Cerebellar nuclear complex (tissue), 1 donor: ENCODE data around the gene SFXN3.

Experiments
- DNase-seq, 2 experiments: peaks; one replicate each; lab custom pipeline; 2025; lab: John Stamatoyannopoulos, UW

The SFXN3 gene

DNA sequence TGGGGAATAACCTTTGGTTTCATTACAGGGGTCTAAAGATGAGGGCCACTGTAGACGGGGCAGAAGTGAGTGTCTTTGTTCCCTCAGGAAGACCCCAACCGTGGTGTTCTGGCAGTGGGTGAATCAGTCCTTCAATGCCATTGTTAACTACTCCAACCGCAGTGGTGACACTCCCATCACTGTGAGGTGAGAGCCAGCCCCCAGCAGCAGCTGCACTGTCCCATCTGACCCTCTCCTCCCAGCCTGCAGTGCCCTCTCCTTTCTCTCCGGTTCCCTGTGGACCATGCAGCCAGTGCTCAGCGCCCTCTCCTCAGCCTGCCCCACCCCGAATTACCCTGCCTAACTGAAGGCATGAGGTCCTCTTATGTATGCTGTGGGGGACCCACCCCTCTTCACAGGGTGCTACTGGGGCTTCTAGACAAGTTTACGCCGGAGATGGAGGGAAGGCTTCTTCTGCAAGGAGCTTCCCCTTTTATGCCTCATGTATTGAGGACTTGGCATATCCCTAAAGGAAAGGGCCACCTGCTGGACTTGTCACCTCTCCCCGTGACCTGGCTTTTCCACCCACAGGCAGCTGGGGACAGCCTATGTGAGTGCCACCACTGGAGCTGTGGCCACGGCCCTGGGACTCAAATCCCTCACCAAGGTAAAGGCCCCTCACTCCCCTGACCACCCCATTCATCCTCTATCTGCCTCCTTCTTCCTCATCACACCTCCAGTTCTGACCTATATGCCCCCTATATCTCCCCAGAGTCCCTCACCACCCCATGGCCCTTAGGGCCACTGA lies 5.1 kb downstream of the SFXN3 start:
- no peak for DNase-seq

DNA sequence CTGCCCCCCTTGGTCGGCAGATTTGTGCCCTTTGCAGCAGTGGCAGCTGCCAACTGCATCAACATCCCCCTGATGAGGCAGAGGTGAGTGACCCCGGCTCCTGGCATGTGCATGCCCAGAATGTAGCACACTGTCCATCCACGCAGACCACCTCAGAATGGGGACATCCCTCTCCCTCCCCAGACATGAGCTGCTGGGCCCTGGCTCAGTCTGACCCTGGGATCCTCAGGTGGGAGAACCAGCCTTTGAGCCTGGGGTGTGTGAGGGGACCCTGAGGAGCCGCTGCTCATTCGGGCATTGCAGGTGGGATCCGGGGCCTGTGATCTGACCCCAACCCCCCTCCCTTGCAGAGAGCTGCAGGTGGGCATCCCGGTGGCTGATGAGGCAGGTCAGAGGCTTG lies 5.7 kb downstream of the SFXN3 start:
- DNase-seq: no peak

DNA sequence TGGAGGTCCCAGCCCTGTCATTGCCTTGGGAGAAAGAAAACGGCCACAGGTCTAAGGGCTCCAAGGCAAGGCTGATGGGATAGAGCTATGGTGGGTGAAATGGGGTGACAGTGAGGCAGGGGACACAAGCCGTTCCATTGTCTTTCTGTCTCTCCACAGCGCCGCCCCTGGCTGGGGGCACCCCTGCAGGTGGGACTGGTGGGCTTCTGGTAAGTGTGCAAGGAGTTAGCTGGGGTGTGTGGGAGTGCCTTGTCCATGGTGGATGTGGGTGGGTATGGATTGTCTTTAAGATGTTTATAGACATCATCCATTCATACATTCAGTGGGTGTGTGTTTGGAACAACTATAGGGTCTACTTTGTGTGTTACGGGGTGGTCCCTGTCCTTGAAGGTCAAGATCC lies 7.5 kb downstream of the SFXN3 start:
- no peak for DNase-seq

DNA sequence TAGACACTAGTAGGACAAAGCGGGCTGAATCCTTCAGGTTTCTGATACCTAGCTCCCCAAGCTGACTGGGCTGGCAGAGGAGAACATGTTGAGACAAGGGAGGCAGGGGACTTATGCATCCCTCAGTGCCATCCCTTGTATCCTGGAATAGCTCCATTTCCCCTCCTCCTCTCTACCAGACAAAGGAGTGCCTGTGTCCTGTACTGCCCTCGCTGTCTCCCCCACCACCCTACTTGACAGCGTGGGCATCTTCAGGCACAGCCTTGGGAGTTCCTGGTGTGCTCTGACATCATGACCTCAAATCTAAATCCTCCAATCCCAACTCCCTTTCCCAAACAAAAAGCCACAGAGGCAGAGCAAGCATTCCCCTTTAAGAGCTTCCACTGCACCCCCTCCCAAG lies 9.0 kb downstream of the SFXN3 start:
- no peak for DNase-seq

DNA sequence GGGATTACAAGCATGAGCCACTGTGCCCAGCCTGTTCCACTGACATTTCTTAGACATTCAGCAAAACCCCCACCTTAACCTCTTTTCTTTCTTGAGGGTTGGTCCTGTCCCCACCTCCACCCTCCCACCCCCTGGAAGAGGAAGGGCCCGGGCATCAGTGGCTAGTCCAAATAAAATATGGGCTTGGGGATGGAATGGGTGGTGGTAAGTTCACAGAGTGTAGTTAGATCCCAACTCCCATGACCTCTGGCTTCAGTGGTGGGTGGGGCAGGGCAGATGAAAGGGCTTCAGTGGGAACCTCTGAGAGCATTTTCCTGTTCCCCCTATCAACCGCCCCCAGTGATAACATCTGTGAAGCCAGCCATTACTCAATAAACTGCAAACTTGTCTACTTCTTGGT lies 9.8 kb downstream of the SFXN3 start:
- no peak for DNase-seq

DNA sequence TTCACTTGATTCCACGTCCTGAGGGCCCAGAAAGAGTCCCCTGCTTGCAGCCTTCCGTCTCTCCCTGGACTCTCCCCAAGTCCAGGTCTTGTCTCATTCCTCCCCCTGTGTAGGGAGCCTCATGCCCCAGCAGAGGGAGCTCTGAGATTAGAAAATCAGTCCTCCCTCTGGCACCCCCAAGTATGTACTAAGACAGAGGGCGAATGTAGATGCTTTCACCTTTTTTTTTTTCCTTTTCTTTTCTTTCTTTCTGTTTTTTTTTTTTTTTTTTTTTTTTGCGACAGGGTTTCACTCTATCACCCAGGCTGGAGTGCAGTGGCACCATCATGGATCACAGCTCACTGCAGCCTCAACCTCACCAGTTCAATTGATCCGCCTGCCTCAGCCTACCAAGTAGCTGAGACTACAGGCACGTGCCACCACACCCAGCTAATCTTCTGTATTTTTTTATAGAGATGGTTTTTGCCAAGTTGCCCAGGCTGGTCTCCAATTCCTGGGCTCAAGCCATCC lies 10.3 kb downstream of the SFXN3 start:
- DNase-seq: peak in 1 of 2 experiments; percentile 67

DNA sequence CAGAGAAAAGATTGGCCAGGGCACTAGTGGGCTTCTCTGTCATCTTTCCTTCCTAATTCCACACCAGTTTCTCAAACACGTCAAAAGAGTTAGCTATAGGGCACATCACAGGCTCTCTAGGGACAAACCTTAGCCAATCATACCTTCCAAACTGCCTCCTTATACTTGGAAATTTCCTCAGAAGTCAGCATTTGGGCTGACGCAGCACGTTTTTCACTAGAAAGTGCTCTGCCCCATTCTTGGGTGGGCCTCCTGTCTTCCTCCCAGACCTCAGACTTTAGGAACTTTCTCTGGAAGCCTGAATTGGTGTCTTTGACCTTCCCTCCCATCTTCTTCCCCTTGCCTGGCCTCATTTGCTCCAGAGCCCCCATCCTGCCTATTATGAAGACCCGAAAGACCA lies 11.1 kb downstream of the SFXN3 start:
- DNase-seq: no peak

DNA sequence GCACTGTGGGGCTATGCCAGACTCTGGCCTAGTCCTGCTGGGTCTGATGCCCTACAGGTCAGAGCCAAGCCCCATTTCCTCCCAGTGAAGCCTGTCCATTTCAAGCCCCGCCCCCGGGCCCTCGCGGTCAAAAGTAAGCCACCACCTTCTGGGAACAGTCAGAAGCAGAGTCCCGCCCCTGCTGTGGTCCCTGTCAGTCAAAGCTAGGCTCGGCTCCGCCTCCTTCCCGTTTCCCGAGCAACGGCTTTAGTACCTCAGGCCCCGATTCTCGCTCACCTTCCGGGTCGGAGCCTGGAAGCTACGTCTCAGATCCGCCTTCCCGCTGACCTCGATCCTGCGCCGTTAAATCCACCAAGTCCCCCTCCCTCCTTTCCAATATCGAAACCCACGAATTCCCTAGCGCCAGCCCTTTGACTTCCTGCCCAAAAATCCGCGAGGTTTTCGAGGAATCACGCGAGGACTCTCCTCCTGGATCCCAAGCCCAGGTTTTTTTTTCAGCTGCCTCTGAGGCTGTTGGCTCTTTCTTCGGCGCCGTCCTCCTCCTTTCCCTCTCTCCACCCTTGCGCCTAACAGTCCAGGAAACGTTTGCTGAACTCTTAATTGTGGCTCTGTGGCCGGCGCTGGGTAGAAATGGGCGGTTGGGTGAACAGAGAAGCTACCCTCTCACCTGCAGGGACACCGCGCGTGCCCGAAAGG lies 11.8 kb downstream of the SFXN3 start:
- peak; percentile 59 to 79 for DNase-seq

DNA sequence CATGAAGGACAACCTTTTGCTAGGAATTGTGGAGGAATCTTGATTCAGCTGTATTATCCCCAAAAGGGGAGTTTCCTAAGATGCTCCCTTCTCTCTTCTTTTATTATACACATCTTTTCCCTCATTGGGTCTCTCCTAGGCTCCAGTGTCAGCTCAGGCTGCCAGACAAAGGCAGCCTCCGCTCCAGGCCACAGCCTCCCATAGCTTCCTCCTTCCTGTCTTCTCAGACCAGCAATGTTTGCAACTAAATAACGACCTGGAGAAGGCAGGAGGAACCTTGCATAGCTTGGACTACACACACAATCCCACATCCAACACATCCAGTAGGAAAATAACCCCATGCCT lies 12.3 kb downstream of the SFXN3 start:
- no peak for DNase-seq

DNA sequence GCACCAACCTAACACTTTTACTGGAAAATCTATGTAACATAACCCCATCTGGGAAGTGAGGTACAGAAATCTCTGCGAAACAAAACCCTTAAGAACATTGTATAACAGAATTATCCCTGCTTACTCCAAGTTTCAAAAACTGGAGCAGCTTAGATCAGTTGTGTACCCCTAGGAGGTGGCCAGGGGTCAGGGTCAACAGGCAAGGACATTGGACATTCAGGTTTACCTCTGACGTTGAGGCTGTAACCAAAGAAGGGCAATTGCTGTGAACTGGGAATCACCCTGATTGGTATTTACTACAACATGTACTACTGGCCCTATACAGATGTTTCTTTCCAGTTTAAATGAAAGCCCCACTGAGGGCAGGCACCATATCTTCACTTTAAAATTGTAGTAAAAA lies 13.1 kb downstream of the SFXN3 start:
- no peak for DNase-seq

DNA sequence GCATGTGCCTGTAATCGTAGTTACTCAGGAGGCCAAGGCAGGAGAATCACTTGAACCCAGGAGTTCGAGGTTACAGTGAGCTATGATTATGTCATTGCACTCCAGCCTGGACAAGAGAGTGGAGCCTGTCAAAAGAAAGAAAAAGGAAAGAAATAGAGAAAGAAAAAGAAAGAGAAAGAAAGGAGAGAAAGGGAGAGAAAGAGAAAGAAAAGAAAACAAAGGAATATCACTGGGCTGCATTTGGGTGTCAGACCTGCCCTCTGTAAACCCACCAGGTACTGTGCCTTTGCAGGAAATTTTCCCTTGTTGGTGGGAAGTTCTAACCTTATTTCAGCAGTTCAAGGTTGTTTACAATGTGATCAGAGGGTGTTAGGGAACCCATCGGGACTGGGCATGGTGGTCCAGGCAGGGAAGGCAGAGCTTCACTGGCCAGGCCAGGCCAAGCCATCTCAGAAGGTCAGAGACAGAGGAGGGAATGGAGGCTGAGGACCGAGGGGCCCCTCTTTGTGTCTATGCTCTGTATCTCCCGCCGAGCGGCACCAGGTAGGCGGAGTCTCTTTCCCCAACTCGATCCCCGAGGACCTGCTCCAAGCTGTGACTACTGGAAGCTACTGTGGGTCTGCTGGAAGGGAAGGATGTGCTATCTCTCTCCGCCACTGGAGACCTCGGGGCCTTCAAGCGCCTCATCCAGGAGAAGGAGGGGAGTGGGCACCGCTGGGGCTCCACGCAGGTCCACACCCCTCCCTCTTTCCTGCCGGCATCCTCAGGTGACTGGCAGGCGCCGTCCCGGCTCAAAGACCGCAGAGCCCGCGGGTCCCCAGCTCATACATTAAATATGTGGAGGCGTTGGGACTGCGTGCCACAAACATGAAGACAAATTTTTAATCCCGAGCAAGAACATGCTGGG lies 15.6 kb downstream of the SFXN3 start:
- DNase-seq: no peak

DNA sequence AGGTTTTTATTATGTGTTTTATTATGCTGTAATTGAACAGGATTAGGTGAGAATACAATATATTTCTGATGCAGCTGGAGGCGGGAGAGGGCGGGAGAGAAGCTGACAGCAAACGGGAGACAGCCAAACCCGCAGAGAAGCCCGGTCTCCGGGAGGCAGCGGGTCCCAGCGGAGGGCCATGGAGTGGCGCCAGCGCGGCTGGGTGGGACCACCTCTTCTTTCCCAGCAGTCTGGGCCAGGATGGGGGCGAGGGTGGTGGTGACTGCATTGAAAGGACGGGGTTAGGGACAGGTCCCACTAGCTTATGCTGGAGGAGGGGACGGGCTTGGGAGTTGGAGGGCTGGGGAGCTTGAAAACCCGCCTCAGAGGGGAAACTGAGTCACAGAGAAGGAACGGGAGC lies 16.2 kb downstream of the SFXN3 start:
- no peak for DNase-seq

DNA sequence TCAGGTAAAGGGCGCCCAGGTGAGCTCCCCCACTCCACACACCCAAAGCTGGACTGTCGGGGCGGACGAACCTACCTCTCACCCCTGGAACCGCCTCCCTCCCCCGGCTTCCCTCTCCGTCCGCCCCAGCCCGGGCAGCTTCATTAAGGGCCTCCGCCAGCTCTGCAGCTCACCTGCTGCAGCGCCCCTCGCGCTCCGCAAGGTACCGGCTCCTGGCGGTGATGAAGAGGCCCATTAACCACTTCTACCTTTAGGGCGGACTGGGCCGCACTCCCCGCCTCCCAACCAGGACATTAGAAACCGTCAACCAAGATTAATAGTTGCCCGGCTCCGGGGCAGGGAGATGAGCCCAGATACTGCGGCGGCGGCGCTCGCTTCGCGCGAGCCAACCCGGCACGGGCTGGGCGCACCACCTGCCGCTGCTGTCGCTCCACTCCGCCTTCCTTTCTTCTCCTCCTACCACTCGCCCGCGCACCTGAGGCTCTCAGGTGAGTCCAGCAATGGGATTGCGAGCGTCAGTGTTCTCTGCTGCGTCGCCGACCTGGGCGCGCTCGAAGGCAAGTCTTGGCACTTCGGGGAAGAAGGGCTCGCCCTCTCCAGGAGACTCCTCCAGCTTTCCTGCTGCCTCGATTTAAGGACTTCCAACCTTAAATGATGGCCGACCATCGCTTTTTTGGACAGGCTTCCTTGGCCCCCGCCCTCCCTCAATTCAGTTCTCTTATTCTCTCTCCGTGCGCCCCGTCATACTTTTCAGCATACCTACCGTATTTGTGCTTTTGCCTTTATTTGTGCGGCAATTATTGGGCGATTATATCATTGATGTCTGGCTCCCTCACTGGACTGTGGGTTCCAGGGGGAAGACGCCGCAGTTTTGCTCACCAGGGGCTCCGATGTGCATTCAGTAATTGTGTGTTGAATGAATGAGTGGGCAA lies 17.2 kb downstream of the SFXN3 start:
- DNase-seq: no peak

DNA sequence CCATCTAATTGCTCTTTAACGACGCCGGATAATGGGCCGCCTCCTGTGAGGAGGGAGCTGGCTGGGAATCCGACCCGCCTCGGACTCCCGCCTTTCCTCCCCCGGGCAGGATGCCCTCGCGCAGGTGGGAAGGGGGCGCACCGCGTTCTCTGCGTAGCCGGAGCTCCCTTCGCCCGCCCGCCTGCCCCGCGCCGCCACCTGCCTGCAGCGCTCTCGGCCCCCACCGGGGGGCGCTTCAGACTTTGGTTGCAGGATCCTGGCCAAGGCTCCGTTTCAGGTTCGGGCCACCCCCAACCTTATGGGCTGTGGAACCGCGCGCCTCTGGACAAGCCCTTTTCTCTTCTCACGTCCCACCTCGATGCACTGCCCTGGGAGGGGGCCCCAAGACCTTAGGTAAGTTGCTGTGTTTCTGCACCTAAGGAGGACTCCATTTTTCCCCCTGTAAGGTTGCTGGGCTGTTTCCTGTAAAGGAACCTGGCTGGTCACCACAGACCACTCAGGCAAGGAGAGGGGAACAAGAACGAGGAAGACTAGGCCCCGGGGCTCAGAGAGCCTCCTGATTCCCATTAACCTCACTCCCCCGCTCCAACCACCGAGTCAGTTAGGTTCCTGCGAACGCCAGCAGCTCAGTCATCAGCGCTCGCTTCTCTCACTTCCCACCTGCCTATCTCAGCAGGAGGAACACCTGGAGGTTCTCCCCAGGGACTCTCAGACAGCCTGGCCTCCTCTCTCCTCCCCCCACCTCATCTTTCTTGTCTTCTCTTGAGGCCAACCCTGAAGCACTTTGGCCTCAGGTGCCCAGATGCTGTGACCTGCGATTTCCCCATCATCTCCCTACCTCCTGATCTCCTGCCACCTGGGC lies 19.4 kb downstream of the SFXN3 start:
- DNase-seq: no peak

DNA sequence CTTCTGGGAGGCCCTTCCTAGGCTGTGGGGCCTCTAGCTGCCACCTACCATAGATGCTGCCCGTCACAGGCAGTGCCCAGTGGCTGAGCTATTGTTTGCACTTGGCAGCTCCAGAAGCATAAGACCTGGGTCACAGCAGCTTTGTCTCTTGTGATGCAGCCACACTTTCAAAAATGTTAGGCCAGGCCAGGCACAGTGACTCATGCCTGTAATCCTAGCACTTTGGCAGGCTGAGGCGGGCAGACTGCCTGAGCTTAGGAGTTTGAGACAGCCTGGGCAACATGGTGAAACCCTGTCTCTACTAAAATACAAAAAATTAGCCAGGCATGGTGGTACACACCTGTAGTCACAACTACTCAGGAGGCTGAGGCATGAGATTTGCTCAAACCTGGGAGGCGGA lies 21.3 kb downstream of the SFXN3 start:
- DNase-seq: no peak

DNA sequence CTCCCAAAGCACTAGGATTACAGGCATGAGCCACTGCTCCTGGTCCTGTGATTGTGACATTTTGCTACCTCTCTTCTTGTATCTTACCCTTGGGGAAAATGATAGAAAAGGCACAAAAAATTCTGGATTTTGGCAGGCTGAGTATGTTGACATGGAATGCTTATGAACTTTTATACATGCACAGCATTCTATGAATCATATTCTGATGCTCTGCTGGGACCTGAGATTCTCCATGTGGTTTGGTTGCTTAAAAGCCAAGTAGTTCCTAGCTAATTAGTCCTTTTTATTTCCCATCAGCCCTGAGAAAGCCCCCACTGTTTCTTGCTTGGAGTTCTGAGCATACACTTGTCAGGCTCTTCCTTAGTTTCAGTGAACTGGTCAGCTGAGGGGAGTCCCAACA lies 22.5 kb downstream of the SFXN3 start:
- no peak for DNase-seq

DNA sequence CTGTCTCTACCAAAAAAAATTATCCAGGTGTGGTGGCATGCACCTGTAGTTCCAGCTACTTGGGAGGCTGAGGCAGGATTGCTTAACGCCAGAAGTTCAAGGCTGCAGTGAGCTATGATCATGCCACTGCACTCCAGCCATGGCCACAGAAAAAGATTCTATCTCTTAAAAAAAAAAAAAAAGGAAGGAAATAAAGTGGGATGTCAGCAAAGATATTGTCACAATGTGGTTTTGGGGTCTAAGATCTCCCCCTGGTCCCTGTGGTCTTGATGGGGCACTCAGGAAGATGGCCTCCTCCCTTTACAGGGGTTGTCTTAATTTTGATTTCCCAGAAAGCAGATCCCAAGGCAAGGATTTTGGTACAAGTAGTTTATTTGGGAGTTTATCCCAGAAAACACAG lies 23.3 kb downstream of the SFXN3 start:
- DNase-seq: no peak

DNA sequence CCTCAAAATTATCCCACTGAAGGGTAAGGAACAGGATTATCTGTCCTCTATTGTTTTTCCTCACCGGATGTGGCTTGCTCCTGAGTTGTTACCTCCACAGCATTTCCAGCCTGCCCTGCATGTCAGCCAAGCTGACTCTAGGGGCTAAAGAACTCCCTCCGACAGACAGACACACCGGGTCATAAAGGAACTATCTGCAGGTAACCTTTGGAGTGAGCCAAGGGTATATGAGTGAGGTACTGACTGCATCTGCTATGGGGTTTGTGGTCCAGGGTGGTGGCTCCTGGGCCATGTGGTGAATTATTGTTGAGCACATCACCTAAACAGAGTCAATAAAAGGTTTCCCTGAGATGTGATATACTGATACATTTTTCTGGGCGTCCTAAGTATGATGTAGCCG lies 23.8 kb downstream of the SFXN3 start:
- no peak for DNase-seq

DNA sequence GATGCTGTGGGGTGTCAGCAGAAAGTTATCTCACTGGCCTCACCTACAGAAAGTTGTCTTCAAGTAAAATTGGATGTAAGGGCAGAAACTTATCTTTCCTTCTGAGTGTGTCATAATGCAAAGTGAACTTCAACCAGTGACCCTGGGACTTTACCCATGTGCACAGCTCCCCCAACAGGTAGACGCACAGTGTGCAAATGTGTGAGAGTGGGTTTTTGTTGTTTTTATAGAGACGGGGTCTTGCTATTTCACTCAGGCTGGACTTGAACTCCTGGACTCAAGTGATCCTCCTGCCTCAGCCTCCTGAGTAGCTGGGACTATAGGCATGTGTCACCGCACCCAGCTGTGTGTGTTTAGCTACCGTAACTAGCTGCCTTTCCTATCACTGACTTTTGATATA lies 24.4 kb downstream of the SFXN3 start:
- no peak for DNase-seq

DNA sequence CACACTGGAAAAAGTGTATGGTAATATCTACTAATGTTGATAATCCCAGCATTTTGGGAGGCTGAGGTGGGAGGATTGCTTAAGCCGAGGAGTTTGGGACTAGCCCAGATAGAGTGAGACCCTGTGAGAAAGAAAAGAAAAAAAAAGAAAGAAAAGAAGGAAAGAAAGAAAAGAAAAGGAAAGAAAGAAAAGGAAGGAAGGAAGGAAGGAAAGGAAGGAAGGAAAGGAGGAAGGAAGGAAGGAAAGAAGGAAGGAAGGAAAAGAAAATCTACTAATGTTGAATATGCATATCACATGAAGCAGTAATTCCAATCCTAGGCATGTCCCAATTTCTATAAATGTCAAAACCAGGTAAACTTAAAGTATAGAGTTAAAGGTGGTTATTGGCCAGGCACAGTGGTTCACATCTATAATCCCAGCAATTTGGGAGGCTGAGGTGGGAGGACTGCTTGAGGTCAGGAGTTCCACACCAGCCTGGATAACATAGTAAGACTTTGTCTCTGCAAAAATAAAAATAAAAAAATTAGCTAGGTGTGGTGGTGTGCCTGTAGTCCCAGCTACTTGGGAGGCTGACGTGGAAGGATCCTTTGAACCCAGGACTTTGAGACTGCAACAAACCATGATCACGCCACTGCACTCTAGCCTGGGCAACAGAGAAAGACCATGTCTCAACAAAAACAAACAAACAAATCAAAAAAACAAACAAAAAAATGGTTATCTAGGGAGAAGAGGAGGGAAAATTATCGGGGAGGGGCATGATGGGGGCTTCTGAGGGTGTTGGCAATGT lies 25.5 kb downstream of the SFXN3 start:
- no peak for DNase-seq
